ENCODE measurements around the gene LORICRIN. TPM values are rescaled to one million over a fixed set of nuclear protein-coding genes. Genes with fewer than 3 reads are reported as not detected.

Gene LORICRIN
- total and polyA plus RNA-seq, 4 donors, result not detected

DNA sequence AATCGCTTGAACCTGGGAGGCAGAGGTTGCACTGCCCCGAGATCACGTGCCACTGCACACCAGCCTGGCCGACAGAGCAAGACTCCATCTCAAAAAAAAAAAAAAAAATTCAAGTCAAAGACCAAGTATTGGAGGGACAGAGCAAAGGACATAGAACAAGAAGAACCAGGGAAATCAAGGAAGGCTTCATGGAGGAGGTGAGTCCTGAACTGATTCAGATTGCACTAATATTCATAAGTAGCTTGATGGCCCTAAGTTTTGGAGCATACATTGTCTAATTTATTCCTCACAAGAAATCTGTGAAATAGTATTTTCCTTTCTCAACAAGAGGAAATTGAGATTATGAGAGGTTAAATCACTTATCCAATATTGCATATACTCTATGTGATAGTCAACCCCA is 46.0 kb upstream of the LORICRIN start:
- Histone ChIP-seq H3K9ac (ENCODE audit: low read depth in 1 of 2, low read length in 2 of 2) (no peak overlapping the region), H3K36me3 (ENCODE audit: control insufficient read depth in 4 of 4, insufficient read depth in 3 of 4, low read depth in 1 of 4, low read length in 3 of 4) (no peaks in the 10 kb centered on the region), H3K9me3 (ENCODE audit: control insufficient read depth in 4 of 4, low read length in 3 of 4) (no peaks in the 10 kb centered on the region), H3K27me3 (ENCODE audit: control insufficient read depth in 4 of 4, insufficient read depth in 4 of 4, low read length in 3 of 4) (peaks cover 0 to 3% (median under 1%) of the 10 kb centered on the region in 4 donors), H3K27ac (ENCODE audit: low read depth in 1 of 2, low read length in 2 of 2) (no peak overlapping the region), H3K4me1 (ENCODE audit: control insufficient read depth in 4 of 4, insufficient read depth in 4 of 4, low read length in 3 of 4) (no peaks in the 10 kb centered on the region), H3K4me3 (ENCODE audit: low read depth in 1 of 3, low read length in 3 of 3) (no peak overlapping the region)
- 95% methylated on average over 4 of the region's 4 CpGs for WGBS
- TF ChIP-seq, protein P1, sequence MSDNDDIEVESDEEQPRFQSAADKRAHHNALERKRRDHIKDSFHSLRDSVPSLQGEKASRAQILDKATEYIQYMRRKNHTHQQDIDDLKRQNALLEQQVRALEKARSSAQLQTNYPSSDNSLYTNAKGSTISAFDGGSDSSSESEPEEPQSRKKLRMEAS (IDR thresholded peaks at IDR 0.05), result no peak
- TF ChIP-seq JUND (IDR thresholded peaks at IDR 0.05) (no peak), FOXA2 (IDR thresholded peaks at IDR 0.05) (no peak), ZBTB33 (IDR thresholded peaks at IDR 0.05) (no peak), HNF4A (conservative IDR thresholded peaks at IDR 0.05) (no peak), TAF1 (conservative IDR thresholded peaks at IDR 0.05) (no peak)
- no peak for DNase-seq (ENCODE audit: low spot score)

GRCh38 chr1:153217212-153217611 is 42.3 kb upstream of the LORICRIN start, which contains the start of gene PRR9:
TSS of gene PRR9 (plus strand) at chr1:153217584. CDS start at chr1:153218145, 561 bp downstream.
- no peaks in the 10 kb centered on the region for H3K9me3 ChIP-seq (ENCODE audit: control insufficient read depth in 4 of 4, low read length in 3 of 4)
- 92% methylated on average over 3 of the region's 3 CpGs for WGBS
- no peak within 1 kb of the TSS for H3K9ac ChIP-seq (ENCODE audit: low read depth in 1 of 2, low read length in 2 of 2)
- DNase-seq (ENCODE audit: low spot score), result no peak
- H3K27me3 ChIP-seq (ENCODE audit: control insufficient read depth in 4 of 4, insufficient read depth in 4 of 4, low read length in 3 of 4), result peaks cover 0 to 3% (median 0%) of the 10 kb centered on the region in 4 donors
- no peak within 1 kb of the TSS for H3K4me3 ChIP-seq (ENCODE audit: low read depth in 1 of 3, low read length in 3 of 3)
- TF ChIP-seq JUND (IDR thresholded peaks at IDR 0.05) (no peak), HNF4G (IDR thresholded peaks at IDR 0.05) (no peak), RXRA (IDR thresholded peaks at IDR 0.05) (no peak), EGR1 (IDR thresholded peaks at IDR 0.05; ENCODE audit: low read depth in 2 of 2) (no peak), YY1 (IDR thresholded peaks at IDR 0.05) (no peak), NR2F2 (IDR thresholded peaks at IDR 0.05) (no peak), ATF3 (IDR thresholded peaks at IDR 0.05) (no peak), RAD21 (IDR thresholded peaks at IDR 0.05) (no peak), HNF4A (conservative IDR thresholded peaks at IDR 0.05) (no peak), REST (IDR thresholded peaks at IDR 0.05) (no peak), FOXA1 (IDR thresholded peaks at IDR 0.05) (no peak), ZBTB33 (IDR thresholded peaks at IDR 0.05) (no peak)
- TF ChIP-seq, protein P1 (IDR thresholded peaks at IDR 0.05), result no peak
- TF ChIP-seq, protein P2, sequence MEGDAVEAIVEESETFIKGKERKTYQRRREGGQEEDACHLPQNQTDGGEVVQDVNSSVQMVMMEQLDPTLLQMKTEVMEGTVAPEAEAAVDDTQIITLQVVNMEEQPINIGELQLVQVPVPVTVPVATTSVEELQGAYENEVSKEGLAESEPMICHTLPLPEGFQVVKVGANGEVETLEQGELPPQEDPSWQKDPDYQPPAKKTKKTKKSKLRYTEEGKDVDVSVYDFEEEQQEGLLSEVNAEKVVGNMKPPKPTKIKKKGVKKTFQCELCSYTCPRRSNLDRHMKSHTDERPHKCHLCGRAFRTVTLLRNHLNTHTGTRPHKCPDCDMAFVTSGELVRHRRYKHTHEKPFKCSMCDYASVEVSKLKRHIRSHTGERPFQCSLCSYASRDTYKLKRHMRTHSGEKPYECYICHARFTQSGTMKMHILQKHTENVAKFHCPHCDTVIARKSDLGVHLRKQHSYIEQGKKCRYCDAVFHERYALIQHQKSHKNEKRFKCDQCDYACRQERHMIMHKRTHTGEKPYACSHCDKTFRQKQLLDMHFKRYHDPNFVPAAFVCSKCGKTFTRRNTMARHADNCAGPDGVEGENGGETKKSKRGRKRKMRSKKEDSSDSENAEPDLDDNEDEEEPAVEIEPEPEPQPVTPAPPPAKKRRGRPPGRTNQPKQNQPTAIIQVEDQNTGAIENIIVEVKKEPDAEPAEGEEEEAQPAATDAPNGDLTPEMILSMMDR (IDR thresholded peaks at IDR 0.05; ENCODE audit: low read depth, low read length, missing input control), result no peak
- no peaks in the 10 kb centered on the region for H3K36me3 ChIP-seq (ENCODE audit: control insufficient read depth in 4 of 4, insufficient read depth in 3 of 4, low read depth in 1 of 4, low read length in 3 of 4)
- H3K27ac ChIP-seq (ENCODE audit: low read depth in 1 of 2, low read length in 2 of 2), result no peak within 1 kb of the TSS
- no peaks in the 10 kb centered on the region for H3K4me1 ChIP-seq (ENCODE audit: control insufficient read depth in 4 of 4, insufficient read depth in 4 of 4, low read length in 3 of 4)
